Lower lobe of right lung (tissue), 2 donors: ENCODE results near the gene SZT2. TPM values are rescaled to one million over a fixed set of nuclear protein-coding genes. Genes with fewer than 3 reads are reported as not detected.

Experiments used
- ATAC-seq, 2 donors: fragments of 200-7000 bp; cut with Tn5 transposase; one replicate each; pipeline ENCODE4 v1.9.1; 2020 to 2022; ENCODE audit warnings: mild to moderate bottlenecking in 2 of 2, moderate library complexity in 2 of 2
- DNase-seq: peaks from one replicate; pipeline ENCODE4 v3.0.0-alpha.2; 2020
- H3K27ac ChIP-seq: fragments of 200-600 bp; one replicate; pipeline ENCODE4 v1.8.0; 2022
- H3K27me3 ChIP-seq: fragments of 200-600 bp; one replicate; pipeline ENCODE4 v1.8.0; 2022; ENCODE audit warnings: low read depth
- H3K36me3 ChIP-seq: fragments of 200-600 bp; one replicate; pipeline ENCODE4 v1.8.0; 2022; ENCODE audit warnings: mild to moderate bottlenecking
- H3K4me1 ChIP-seq: fragments of 200-600 bp; one replicate; pipeline ENCODE4 v1.8.0; 2022
- H3K4me3 ChIP-seq: fragments of 200-600 bp; one replicate; pipeline ENCODE4 v1.8.0; 2022; ENCODE audit warnings: mild to moderate bottlenecking
- H3K9me3 ChIP-seq: fragments of 200-600 bp; one replicate; pipeline ENCODE4 v1.8.0; 2022
- intact Hi-C: fragments of 100-400 bp; cut with DNase I; formaldehyde crosslinking; loops from one replicate; pipeline ENCODE4 v1.11.0; 2022
- total RNA-seq: library from RNA; stranded (reverse); fragmentation: NEBNext Ultra II Directional; extraction: Animal tissue kit (Norgen Biotek cat#: 25700); gene quantifications from one replicate; pipeline ENCODE4 v1.2.1, GENCODE V29; 2021
- TF ChIP-seq, protein P1 (sequence below): fragments of 200-600 bp; IDR thresholded peaks from one replicate; pipeline ENCODE4 v1.8.0; 2022; ENCODE audit warnings: antibody characterized with exemption, mild to moderate bottlenecking
- donor health status: DM: no; HTN: yes; CAD: no; lungs with severe emphysema.

Gene SZT2
- total RNA-seq, 1 donor from 2014 or later = 71.5 TPM

- intact Hi-C loops = no loop called here
- Histone ChIP-seq H3K4me3 (no peak overlapping the region), H3K36me3 (peaks cover 79% of the 10 kb centered on the region), H3K27me3 (no peaks in the 10 kb centered on the region), H3K9me3 (no peaks in the 10 kb centered on the region), H3K4me1 (peaks cover 6% of the 10 kb centered on the region), H3K27ac (no peak overlapping the region)
- TF ChIP-seq, protein P1, sequence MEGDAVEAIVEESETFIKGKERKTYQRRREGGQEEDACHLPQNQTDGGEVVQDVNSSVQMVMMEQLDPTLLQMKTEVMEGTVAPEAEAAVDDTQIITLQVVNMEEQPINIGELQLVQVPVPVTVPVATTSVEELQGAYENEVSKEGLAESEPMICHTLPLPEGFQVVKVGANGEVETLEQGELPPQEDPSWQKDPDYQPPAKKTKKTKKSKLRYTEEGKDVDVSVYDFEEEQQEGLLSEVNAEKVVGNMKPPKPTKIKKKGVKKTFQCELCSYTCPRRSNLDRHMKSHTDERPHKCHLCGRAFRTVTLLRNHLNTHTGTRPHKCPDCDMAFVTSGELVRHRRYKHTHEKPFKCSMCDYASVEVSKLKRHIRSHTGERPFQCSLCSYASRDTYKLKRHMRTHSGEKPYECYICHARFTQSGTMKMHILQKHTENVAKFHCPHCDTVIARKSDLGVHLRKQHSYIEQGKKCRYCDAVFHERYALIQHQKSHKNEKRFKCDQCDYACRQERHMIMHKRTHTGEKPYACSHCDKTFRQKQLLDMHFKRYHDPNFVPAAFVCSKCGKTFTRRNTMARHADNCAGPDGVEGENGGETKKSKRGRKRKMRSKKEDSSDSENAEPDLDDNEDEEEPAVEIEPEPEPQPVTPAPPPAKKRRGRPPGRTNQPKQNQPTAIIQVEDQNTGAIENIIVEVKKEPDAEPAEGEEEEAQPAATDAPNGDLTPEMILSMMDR = no peak
- ATAC-seq (no peak), DNase-seq (no peak)
Measured at GRCh38 chr1:43448955-43449707, 59.4 kb downstream of the SZT2 start.

GRCh38 chr1:43449708-43450069, 60.0 kb downstream of the SZT2 start:
- ATAC-seq = no peak
- Histone ChIP-seq H3K9me3 (no peaks in the 10 kb centered on the region), H3K4me1 (peaks cover 6% of the 10 kb centered on the region), H3K4me3 (no peak overlapping the region), H3K27me3 (no peaks in the 10 kb centered on the region), H3K27ac (no peak overlapping the region), H3K36me3 (peaks cover 73% of the 10 kb centered on the region)
- DNase-seq = no peak
- intact Hi-C loops = no loop called here
- TF ChIP-seq, protein P1 = no peak

GRCh38 chr1:43450251-43450941, 60.7 kb downstream of the SZT2 start:
- no peak for ATAC-seq
- intact Hi-C loops = no loop called here
- Histone ChIP-seq H3K4me1 (peaks cover 6% of the 10 kb centered on the region), H3K4me3 (no peak overlapping the region), H3K27ac (no peak overlapping the region), H3K9me3 (no peaks in the 10 kb centered on the region), H3K36me3 (peaks cover 66% of the 10 kb centered on the region), H3K27me3 (no peaks in the 10 kb centered on the region)
- no peak for DNase-seq
- TF ChIP-seq, protein P1 = no peak

DNA sequence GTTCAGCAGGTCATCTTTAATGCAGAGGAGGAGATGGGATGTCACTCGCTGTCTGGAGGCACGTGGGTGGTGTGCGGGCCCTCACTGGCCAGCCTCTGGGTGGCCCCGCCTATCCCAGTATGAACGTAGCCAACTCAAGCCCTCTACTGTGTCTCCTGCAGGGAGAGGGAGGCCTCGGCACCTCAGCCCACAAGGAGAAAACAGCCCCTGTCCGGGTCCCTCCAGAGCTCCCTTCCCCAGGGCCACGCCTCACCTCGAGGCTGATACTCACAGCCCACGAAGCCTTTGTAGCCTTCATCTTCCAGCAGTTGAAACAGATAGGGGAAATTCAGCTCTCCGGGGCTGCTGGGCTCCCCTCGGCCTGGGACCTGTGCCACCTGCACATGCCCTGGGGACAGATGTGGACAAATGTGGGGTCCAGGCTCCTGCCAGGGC, 61.5 kb downstream of the SZT2 start:
- intact Hi-C loops = no loop called here
- Histone ChIP-seq H3K4me1 (peaks cover 6% of the 10 kb centered on the region), H3K36me3 (peaks cover 58% of the 10 kb centered on the region), H3K27me3 (no peaks in the 10 kb centered on the region), H3K27ac (no peak overlapping the region), H3K9me3 (no peaks in the 10 kb centered on the region), H3K4me3 (no peak overlapping the region)
- no peak for ATAC-seq
- DNase-seq = no peak
- TF ChIP-seq, protein P1 = no peak

DNA sequence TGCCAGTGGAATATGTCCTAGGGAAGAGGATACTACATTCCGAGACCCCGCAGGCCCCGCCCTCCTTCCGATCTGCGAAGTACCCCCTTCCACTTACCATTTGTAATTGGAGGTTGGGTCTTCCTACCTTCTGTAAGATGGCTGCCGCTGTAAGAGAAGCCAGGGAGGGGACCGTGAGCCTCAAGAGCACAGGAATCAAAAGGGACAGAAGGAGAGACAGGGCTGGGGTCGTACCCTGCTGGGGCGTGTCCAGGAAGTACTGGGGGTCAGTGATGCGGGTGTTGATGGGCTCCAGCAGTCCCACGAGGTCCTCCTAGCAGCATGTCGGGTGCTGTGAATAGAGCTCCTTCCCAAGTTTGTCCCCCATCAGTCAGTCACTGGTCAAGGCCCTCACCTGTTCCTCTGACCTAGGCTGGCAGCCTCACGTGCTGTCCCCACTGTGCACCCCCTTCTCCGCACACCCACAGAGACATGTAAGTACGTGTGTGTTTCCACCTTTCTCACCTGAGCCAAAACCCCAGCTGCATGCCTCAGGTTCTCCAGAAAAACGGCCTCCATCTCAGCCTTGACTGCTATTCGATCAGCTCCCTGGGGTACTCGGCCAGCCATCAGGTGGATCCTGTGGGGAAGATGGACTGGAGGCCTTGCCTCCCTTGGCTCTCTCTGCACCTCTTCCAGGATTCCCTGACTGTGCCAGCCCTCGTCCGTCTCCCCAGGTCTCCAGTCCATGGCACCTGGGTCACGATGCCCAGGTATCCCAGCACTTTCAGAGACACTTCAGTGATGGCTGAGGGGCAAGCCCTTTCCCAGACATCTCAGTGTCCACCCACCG, 62.2 kb downstream of the SZT2 start:
- DNase-seq = no peak

More for the DNA sequence above, 62.2 kb downstream of the SZT2 start:
- no peaks in the 10 kb centered on the region for H3K27me3 ChIP-seq
- no peak overlapping the region for H3K4me3 ChIP-seq
- H3K27ac ChIP-seq = no peak overlapping the region
- no peak for ATAC-seq
- TF ChIP-seq, protein P1 = no peak
- intact Hi-C loops = no loop called here
- H3K36me3 ChIP-seq = peaks cover 51% of the 10 kb centered on the region
- no peaks in the 10 kb centered on the region for H3K9me3 ChIP-seq
- H3K4me1 ChIP-seq = peaks cover 6% of the 10 kb centered on the region
